Keratinocyte (primary cell): ENCODE measurements around the gene DHX36. TPM values are rescaled to one million over a fixed set of nuclear protein-coding genes. Genes with fewer than 3 reads are reported as not detected.

ENCODE experiments used
- DNase-seq: peaks from one replicate; pipeline ENCODE4 v3.0.0-alpha.2; 2011; ENCODE audit warnings: low read depth, missing footprints, low spot score
- FAIRE-seq: peaks from 2 replicates; lab custom pipeline; 2011; peaks lifted over from hg19 to GRCh38; lab: Jason Lieb, UNC
- H2AFZ ChIP-seq: 2 replicates; pipeline ENCODE4 v1.6.0; 2012; ENCODE audit warnings: low read length, control low read depth, inconsistent platforms; ENCODE audit not compliant: control insufficient read depth
- H3K27ac ChIP-seq: 2 replicates; pipeline ENCODE4 v1.5.1; 2011; ENCODE audit warnings: low read length; ENCODE audit not compliant: control insufficient read depth, insufficient read depth
- H3K27me3 ChIP-seq: 3 replicates; pipeline ENCODE4 v1.6.0; 2011; ENCODE audit warnings: low read length; ENCODE audit not compliant: control insufficient read depth, insufficient read depth; ENCODE audit errors: extremely low read depth
- H3K36me3 ChIP-seq, 2 experiments: 2 replicates in 1 of 2; 3 replicates in 1 of 2; pipeline ENCODE4 v1.5.1; 2011; ENCODE audit warnings: low read length in 2 of 2, mild to moderate bottlenecking in 1 of 2; ENCODE audit not compliant: control insufficient read depth in 2 of 2, insufficient read depth in 2 of 2; ENCODE audit errors: extremely low read depth in 1 of 2
- H3K4me1 ChIP-seq: 3 replicates; pipeline ENCODE4 v1.5.1; 2011; ENCODE audit warnings: low read length; ENCODE audit not compliant: control insufficient read depth, insufficient read depth; ENCODE audit errors: extremely low read depth
- H3K4me2 ChIP-seq: 3 replicates; pipeline ENCODE4 v1.6.0; 2011; ENCODE audit warnings: low read depth, low read length; ENCODE audit not compliant: control insufficient read depth, insufficient read depth; ENCODE audit errors: extremely low read depth
- H3K4me3 ChIP-seq, 3 experiments: fragments of 200-600 bp in 1 of 3; sonication (generic) in 1 of 3; 2 replicates in 2 of 3; 3 replicates in 1 of 3; pipeline ENCODE4 v1.5.1; 2011 to 2016; ENCODE audit warnings: low read length in 3 of 3, mild to moderate bottlenecking in 3 of 3, control low read depth in 2 of 3, inconsistent platforms in 1 of 3, low read depth in 1 of 3, mixed read lengths in 1 of 3, mixed run types in 1 of 3, moderate library complexity in 1 of 3; ENCODE audit not compliant: control insufficient read depth in 2 of 3, insufficient read depth in 2 of 3; ENCODE audit errors: extremely low read depth in 1 of 3
- H3K79me2 ChIP-seq: 2 replicates; pipeline ENCODE4 v1.6.0; 2012; ENCODE audit warnings: low read length; ENCODE audit not compliant: control insufficient read depth, insufficient read depth
- H3K9ac ChIP-seq: 3 replicates; pipeline ENCODE4 v1.6.0; 2011; ENCODE audit warnings: low read length; ENCODE audit not compliant: control insufficient read depth, insufficient read depth; ENCODE audit errors: extremely low read depth
- H3K9me1 ChIP-seq: 3 replicates; pipeline ENCODE4 v1.6.0; 2011; ENCODE audit warnings: low read length; ENCODE audit not compliant: control insufficient read depth, insufficient read depth; ENCODE audit errors: extremely low read depth
- H3K9me3 ChIP-seq: 2 replicates; pipeline ENCODE4 v1.5.1; 2012; ENCODE audit warnings: low read depth, low read length; ENCODE audit not compliant: control insufficient read depth
- H4K20me1 ChIP-seq: 3 replicates; pipeline ENCODE4 v1.6.0; 2011; ENCODE audit warnings: low read length; ENCODE audit not compliant: control insufficient read depth, insufficient read depth; ENCODE audit errors: extremely low read depth
- EZH2 ChIP-seq: IDR thresholded peaks from one replicate; pipeline ENCODE4 v1.6.1; 2012; ENCODE audit warnings: inconsistent platforms, mild to moderate bottlenecking, low read length, moderate library complexity
- dilution Hi-C: fragments of 300-500 bp; cut with MboI; formaldehyde crosslinking; loops from one replicate; pipeline ENCODE4 v1.7.0; 2020; ENCODE audit warnings: low sequenced_read_pairs; ENCODE audit not compliant: extremely low pct_ligation_motif_present
- polyA plus RNA-seq, 5 experiments: library from polyadenylated mRNA; depleted of rRNA in 3 of 5; stranded (reverse) in 3 of 5; stranded (forward) in 1 of 5; unstranded in 1 of 5; fragments of >200 nt; gene quantifications; 1 replicate in 1 of 5; 2 replicates in 3 of 5; 3 replicates in 1 of 5; pipeline versions ENCODE4 v1.2.1 to v1.2.3, GENCODE V29; 2011 to 2012; ENCODE audit warnings: missing spikeins in 2 of 5, low read depth in 1 of 5, low replicate concordance in 1 of 5
- TF ChIP-seq, protein P1 (sequence below), 3 experiments: IDR thresholded peaks in 1 of 3; conservative IDR thresholded peaks in 1 of 3; optimal IDR thresholded peaks in 1 of 3; 2 replicates in 2 of 3; 3 replicates in 1 of 3; pipeline versions ENCODE3 to v1.5.1; 2011; ENCODE audit warnings: low read length in 3 of 3, mild to moderate bottlenecking in 3 of 3, moderate library complexity in 2 of 3, control low read depth in 1 of 3, inconsistent platforms in 1 of 3; ENCODE audit not compliant: insufficient read depth in 2 of 3; ENCODE audit errors: extremely low read depth in 1 of 3

The DHX36 gene
- polyA plus RNA-seq, 1 donor (not counting 4 experiments of a cell fraction or from before 2014, with no cell fraction given) = 72.3 TPM

DNA sequence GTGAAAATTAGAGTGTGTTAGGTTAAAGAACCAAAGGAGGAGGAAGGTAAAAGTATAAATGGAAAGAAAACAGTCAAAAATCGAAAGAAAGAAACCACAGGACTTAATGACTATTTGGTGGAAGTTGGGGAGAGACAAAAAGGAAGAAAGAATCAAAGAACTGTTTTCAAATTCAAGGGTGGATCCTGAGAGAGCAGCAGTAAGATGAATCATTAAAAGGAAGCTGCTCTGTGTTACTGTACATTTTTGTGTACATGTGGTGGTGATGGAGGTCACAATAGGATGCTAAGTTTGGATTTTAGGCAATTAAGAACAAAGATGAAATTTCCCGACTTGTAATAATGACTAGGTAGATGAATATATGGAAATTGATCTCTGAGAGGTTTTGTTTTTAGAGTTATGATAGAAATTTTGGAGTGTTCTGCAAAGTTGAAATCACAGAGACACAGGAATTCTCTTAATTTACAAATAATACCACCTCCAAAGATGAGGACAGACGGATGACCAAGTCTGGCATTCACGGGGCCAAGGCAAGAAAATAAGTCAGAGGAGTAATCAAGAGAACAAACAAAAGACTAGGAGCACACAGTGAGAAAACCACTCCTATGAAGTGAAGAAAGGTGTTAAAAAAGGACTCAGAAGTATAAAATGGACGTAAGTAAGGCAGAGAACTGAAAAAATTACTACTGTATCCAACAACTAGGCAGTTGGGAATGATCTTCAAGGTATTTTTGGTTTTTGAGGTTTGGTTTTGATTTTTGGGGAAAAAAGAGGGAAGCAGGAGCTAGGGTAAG lies 7.1 kb downstream of the DHX36 start:
- H3K79me2 ChIP-seq = peaks cover 70% of the 10 kb centered on the region
- no peak for DNase-seq
- no peak overlapping the region for H3K9ac ChIP-seq
- no peaks in the 10 kb centered on the region for H3K9me1 ChIP-seq
- H3K27me3 ChIP-seq = no peaks in the 10 kb centered on the region
- H3K4me2 ChIP-seq = no peak overlapping the region
- H3K9me3 ChIP-seq = no peaks in the 10 kb centered on the region
- H3K36me3 ChIP-seq = peaks cover 2 to 5% of the 10 kb centered on the region in 2 experiments
- no peak for FAIRE-seq
- no peak overlapping the region for H2AFZ ChIP-seq
- H3K4me3 ChIP-seq = no peak overlapping the region
- no peak overlapping the region for H3K27ac ChIP-seq
- H3K4me1 ChIP-seq = no peaks in the 10 kb centered on the region
- H4K20me1 ChIP-seq = no peaks in the 10 kb centered on the region
- TF ChIP-seq, protein P1, sequence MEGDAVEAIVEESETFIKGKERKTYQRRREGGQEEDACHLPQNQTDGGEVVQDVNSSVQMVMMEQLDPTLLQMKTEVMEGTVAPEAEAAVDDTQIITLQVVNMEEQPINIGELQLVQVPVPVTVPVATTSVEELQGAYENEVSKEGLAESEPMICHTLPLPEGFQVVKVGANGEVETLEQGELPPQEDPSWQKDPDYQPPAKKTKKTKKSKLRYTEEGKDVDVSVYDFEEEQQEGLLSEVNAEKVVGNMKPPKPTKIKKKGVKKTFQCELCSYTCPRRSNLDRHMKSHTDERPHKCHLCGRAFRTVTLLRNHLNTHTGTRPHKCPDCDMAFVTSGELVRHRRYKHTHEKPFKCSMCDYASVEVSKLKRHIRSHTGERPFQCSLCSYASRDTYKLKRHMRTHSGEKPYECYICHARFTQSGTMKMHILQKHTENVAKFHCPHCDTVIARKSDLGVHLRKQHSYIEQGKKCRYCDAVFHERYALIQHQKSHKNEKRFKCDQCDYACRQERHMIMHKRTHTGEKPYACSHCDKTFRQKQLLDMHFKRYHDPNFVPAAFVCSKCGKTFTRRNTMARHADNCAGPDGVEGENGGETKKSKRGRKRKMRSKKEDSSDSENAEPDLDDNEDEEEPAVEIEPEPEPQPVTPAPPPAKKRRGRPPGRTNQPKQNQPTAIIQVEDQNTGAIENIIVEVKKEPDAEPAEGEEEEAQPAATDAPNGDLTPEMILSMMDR (optimal IDR thresholded peaks at IDR 0.05 in 1 of 3, IDR thresholded peaks at IDR 0.05 in 1 of 3, conservative IDR thresholded peaks at IDR 0.05 in 1 of 3; ENCODE audit: extremely low read depth in 1 of 3, insufficient read depth in 2 of 3, low read length in 3 of 3) = no peak
- no peak for TF ChIP-seq EZH2
- dilution Hi-C loops = no loop called here

- Histone ChIP-seq H3K4me3 (no peak overlapping the region), H2AFZ (no peak overlapping the region), H3K79me2 (peaks cover 40% of the 10 kb centered on the region), H4K20me1 (no peaks in the 10 kb centered on the region), H3K4me2 (no peak overlapping the region), H3K9me1 (no peaks in the 10 kb centered on the region), H3K9ac (no peak overlapping the region), H3K27me3 (no peaks in the 10 kb centered on the region), H3K36me3 (peaks cover 2 to 5% of the 10 kb centered on the region in 2 experiments), H3K9me3 (no peaks in the 10 kb centered on the region), H3K27ac (no peak overlapping the region), H3K4me1 (no peaks in the 10 kb centered on the region)
- dilution Hi-C loops = no loop called here
- DNase-seq (no peak), FAIRE-seq (no peak)
- no peak for TF ChIP-seq EZH2
- TF ChIP-seq, protein P1 (optimal IDR thresholded peaks at IDR 0.05 in 1 of 3, IDR thresholded peaks at IDR 0.05 in 1 of 3, conservative IDR thresholded peaks at IDR 0.05 in 1 of 3; ENCODE audit: extremely low read depth in 1 of 3, insufficient read depth in 2 of 3, low read length in 3 of 3) = no peak
Observed at GRCh38 chr3:154314152-154314551, 10.1 kb downstream of the DHX36 start.
